Upper lobe of right lung (tissue), 1 donor: Measurements from ENCODE around the gene PAIP2B. TPM values are rescaled to one million over a fixed set of nuclear protein-coding genes. Genes with fewer than 3 reads are reported as not detected.

Experiments used
- ATAC-seq: fragments of 200-7000 bp; cut with Tn5 transposase; one replicate; pipeline ENCODE4 v1.9.1; 2020; ENCODE audit warnings: mild to moderate bottlenecking, moderate library complexity
- DNase-seq: peaks from one replicate; pipeline ENCODE4 v3.0.0-alpha.2; 2020
- H3K27ac ChIP-seq: fragments of 200-600 bp; one replicate; pipeline ENCODE4 v1.8.0; 2022
- H3K27me3 ChIP-seq: fragments of 200-600 bp; one replicate; pipeline ENCODE4 v1.8.0; 2022; ENCODE audit warnings: mild to moderate bottlenecking
- H3K36me3 ChIP-seq: fragments of 200-600 bp; one replicate; pipeline ENCODE4 v1.8.0; 2022
- H3K4me1 ChIP-seq: fragments of 200-600 bp; one replicate; pipeline ENCODE4 v1.8.0; 2022
- H3K4me3 ChIP-seq: fragments of 200-600 bp; one replicate; pipeline ENCODE4 v1.8.0; 2022; ENCODE audit warnings: mild to moderate bottlenecking
- H3K9me3 ChIP-seq: fragments of 200-600 bp; one replicate; pipeline ENCODE4 v1.8.0; 2022
- intact Hi-C: fragments of 100-400 bp; cut with DNase I; formaldehyde crosslinking; loops from one replicate; pipeline ENCODE4 v1.11.0; 2022
- total RNA-seq: library from RNA; stranded (reverse); fragmentation: NEBNext Ultra II Directional; extraction: Animal tissue kit (Norgen Biotek cat#: 25700); gene quantifications from one replicate; pipeline ENCODE4 v1.2.1, GENCODE V29; 2021
- TF ChIP-seq, protein P1 (sequence below): fragments of 200-600 bp; IDR thresholded peaks from one replicate; pipeline ENCODE4 v1.8.0; 2022; ENCODE audit warnings: antibody characterized with exemption
- donor health status: DM: no; HTN: yes; CAD: no; lungs with severe emphysema.

The PAIP2B gene
- total RNA-seq, 1 donor from 2014 or later: 6.3 TPM

GRCh38 chr2:71256421-71256820 is 29.5 kb upstream of the PAIP2B start:
- Histone ChIP-seq H3K4me3 (no peak overlapping the region), H3K4me1 (no peaks in the 10 kb centered on the region), H3K27ac (no peak overlapping the region), H3K9me3 (no peaks in the 10 kb centered on the region), H3K36me3 (no peaks in the 10 kb centered on the region), H3K27me3 (peaks cover 3% of the 10 kb centered on the region)
- ATAC-seq: no peak
- no peak for DNase-seq
- intact Hi-C loops: no loop called here
- TF ChIP-seq, protein P1, sequence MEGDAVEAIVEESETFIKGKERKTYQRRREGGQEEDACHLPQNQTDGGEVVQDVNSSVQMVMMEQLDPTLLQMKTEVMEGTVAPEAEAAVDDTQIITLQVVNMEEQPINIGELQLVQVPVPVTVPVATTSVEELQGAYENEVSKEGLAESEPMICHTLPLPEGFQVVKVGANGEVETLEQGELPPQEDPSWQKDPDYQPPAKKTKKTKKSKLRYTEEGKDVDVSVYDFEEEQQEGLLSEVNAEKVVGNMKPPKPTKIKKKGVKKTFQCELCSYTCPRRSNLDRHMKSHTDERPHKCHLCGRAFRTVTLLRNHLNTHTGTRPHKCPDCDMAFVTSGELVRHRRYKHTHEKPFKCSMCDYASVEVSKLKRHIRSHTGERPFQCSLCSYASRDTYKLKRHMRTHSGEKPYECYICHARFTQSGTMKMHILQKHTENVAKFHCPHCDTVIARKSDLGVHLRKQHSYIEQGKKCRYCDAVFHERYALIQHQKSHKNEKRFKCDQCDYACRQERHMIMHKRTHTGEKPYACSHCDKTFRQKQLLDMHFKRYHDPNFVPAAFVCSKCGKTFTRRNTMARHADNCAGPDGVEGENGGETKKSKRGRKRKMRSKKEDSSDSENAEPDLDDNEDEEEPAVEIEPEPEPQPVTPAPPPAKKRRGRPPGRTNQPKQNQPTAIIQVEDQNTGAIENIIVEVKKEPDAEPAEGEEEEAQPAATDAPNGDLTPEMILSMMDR: no peak

DNA sequence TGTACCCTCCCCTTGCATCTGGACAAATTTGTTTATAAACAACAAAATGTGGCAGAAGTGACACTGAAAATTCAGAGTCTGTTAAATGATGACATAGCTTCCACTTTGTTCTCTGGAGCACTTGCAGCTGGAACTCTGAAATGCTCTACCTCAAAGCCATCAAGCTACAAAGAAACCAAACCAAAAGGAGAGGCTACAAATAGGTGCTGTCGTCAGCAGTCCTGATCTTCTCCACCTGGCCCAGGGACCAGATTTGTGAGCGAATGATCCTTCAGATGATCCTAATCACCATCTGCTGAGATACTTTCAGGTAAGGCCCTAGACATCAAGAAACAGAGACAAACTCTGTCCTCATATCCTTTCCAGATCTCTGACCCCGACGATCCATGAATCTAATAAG is 27.9 kb upstream of the PAIP2B start:
- TF ChIP-seq, protein P1: no peak
- ATAC-seq: no peak
- H3K4me3 ChIP-seq: no peak overlapping the region
- no peak overlapping the region for H3K27ac ChIP-seq
- intact Hi-C loops: no loop called here
- H3K27me3 ChIP-seq: peaks cover 3% of the 10 kb centered on the region
- H3K4me1 ChIP-seq: no peaks in the 10 kb centered on the region
- H3K36me3 ChIP-seq: no peaks in the 10 kb centered on the region
- H3K9me3 ChIP-seq: no peaks in the 10 kb centered on the region
- DNase-seq: no peak

DNA sequence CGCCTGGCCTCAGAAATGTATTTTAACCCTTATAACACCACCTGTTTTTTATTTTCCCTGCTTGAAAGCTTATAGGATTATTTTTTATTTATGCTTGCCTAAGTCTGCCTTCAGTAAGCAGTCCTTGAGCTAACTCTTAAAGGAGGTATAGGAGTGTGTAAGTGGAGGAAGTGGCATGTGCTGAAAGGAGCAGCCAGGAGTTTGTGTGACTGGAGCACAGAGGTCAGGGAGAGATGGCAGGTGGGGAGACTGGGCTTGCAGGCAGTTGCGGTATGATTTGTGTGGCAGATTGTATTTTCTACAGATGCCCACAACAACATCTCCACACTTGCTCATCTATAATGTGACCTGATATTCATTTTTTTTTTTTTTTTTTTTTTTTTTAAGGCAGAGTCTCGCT is 27.2 kb upstream of the PAIP2B start:
- intact Hi-C loops: no loop called here
- H3K9me3 ChIP-seq: no peaks in the 10 kb centered on the region
- no peak overlapping the region for H3K4me3 ChIP-seq
- no peaks in the 10 kb centered on the region for H3K4me1 ChIP-seq
- TF ChIP-seq, protein P1: no peak
- H3K27ac ChIP-seq: no peak overlapping the region
- ATAC-seq: no peak
- peaks cover 3% of the 10 kb centered on the region for H3K27me3 ChIP-seq
- DNase-seq: no peak
- no peaks in the 10 kb centered on the region for H3K36me3 ChIP-seq

DNA sequence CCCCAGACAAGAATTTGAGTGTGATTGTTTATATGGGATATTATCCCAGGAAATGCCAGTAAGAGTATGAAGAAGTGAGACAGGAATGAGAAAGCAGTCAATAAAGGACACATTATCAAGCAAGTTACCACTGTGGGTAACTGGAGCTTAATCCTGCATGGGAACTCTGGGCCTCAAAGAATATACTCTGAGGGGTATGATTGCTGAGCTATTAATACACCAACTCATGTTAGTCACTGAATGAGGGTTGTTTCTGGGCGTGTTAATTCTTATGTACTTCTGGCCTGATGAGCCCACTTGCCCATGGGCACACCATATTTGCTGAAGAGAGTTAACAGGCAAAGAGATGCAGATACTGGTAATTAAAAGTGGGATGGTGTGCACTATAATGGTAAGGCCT is 26.6 kb upstream of the PAIP2B start:
- H3K4me1 ChIP-seq: no peaks in the 10 kb centered on the region
- H3K27ac ChIP-seq: no peak overlapping the region
- no peak for DNase-seq
- intact Hi-C loops: no loop called here
- ATAC-seq: no peak
- no peak overlapping the region for H3K4me3 ChIP-seq
- TF ChIP-seq, protein P1: no peak
- no peaks in the 10 kb centered on the region for H3K9me3 ChIP-seq
- no peaks in the 10 kb centered on the region for H3K36me3 ChIP-seq
- H3K27me3 ChIP-seq: peaks cover 3% of the 10 kb centered on the region

GRCh38 chr2:71252862-71253261 is 26.0 kb upstream of the PAIP2B start:
- TF ChIP-seq, protein P1: no peak
- no peak overlapping the region for H3K27ac ChIP-seq
- no peak for ATAC-seq
- DNase-seq: no peak
- H3K9me3 ChIP-seq: no peaks in the 10 kb centered on the region
- H3K4me3 ChIP-seq: no peak overlapping the region
- H3K27me3 ChIP-seq: peaks cover 3% of the 10 kb centered on the region
- H3K36me3 ChIP-seq: no peaks in the 10 kb centered on the region
- intact Hi-C loops: no loop called here
- no peaks in the 10 kb centered on the region for H3K4me1 ChIP-seq

DNA sequence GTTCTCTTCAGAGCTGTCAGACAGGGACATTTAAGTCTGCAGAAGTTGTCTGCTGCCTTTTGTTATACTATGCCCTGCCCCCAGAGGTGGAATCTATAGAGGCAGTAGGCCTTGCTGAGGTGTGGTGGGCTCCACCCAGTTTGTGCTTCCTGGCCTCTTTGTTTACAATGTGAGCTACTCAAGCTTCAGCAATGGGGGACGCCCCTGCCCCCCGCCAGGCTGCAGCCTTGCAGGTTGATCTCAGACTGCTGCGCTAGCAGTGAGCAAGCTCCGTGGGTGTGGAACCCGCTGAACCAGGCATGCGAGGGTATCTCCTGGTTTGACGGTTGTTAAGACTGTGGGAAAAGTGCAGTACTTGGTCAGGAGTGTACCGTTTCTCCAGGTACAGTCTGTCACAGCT is 24.0 kb upstream of the PAIP2B start:
- Histone ChIP-seq H3K4me3 (no peak overlapping the region), H3K36me3 (no peaks in the 10 kb centered on the region), H3K4me1 (no peaks in the 10 kb centered on the region), H3K9me3 (no peaks in the 10 kb centered on the region), H3K27me3 (no peaks in the 10 kb centered on the region), H3K27ac (no peak overlapping the region)
- TF ChIP-seq, protein P1: no peak
- intact Hi-C loops: no loop called here
- ATAC-seq: no peak
- no peak for DNase-seq
